NCI-H82 treated with DMSO at 0.1 percent for 48 hours (cell line): ENCODE data around the gene HIF1A.
"Not testable (repeated sequence)": the region's sequence is repeated elsewhere in the genome, so short reads cannot be mapped to it uniquely, and the experiment has no call there.

ENCODE experiments used
- DNase-seq: peaks from one replicate; lab custom pipeline; 2025; ENCODE audit not compliant: unreplicated experiment; lab: John Stamatoyannopoulos, UW

HIF1A gene

GRCh38 chr14:61694830-61695694, at the start of gene HIF1A:
Gene HIF1A (plus strand): TSS chr14:61695513. CDS start chr14:61695805, 292 bp downstream.
- DNase-seq = peak; percentile 81

GRCh38 chr14:61646366-61647116, 48.8 kb upstream of the HIF1A start:
- DNase-seq = no peak

DNA sequence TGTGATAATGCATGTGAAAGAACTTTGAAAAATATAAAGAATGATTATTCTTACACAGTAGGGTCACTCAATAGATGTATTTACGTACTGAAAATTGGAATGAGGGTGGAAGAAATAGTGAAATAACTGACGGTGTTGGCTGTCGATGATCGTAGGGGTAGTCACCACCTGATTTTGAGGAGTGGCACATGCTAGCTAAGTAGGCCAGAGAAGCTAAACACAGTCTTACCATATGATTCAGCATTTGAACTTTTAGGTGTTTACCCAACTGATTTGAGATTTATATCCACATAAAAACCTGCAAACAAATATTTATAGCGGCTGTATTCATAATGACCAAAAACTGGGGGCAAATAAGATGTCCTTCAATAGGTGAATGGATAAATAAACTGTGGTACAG, 47.6 kb upstream of the HIF1A start:
- no peak for DNase-seq

DNA sequence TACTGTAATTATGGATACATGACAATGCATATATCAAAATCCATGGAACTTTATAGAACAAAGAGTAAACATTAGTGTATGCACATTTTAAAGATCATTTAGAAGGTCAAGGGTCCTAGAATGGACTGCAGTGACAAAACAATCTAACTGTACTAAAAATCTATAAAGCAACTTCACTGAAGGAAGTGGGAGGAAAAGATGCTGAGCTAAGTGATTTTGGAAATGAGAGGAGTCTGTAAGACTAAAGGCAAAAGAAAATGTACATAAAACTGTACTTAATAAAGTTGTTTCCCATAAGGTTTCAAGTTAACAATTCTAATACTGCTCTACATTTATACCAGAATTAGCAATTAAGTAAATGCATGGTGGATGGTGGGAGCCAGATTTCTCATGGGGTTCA, 46.9 kb upstream of the HIF1A start:
- DNase-seq = no peak

- no peak for DNase-seq
These were observed 46.0 kb upstream of the HIF1A start for GRCh38 chr14:61649283-61649682.

DNA sequence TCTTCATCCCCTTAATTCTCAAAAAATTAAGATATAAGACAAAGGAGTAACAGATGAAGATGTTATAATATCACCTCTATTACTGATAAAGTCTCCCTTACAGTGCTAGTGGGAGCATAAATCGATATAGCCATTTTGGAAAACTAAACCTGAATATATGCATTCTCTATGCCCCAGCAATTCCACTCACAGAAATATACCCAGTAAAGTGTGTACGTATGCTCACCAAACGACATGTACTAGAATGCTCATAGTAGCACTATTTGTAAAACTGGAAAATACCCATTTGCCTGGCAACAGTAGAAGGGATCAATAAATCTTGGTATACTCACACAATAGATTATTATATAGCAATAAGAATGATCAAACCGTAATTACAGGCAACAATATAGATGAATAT, 44.0 kb upstream of the HIF1A start:
- no peak for DNase-seq

- no peak for DNase-seq
These were observed 42.6 kb upstream of the HIF1A start for GRCh38 chr14:61652526-61653262.

GRCh38 chr14:61653507-61653906, 41.8 kb upstream of the HIF1A start:
- no peak for DNase-seq

- no peak for DNase-seq
These were observed 41.3 kb upstream of the HIF1A start for GRCh38 chr14:61654026-61654425.

- no peak for DNase-seq
These were observed 39.5 kb upstream of the HIF1A start for GRCh38 chr14:61655777-61656176.

GRCh38 chr14:61656341-61656740, 39.0 kb upstream of the HIF1A start:
- no peak for DNase-seq

- not testable (repeated sequence) for DNase-seq
These were observed 37.2 kb upstream of the HIF1A start for GRCh38 chr14:61658111-61658510.

- no peak for DNase-seq
These were observed 35.7 kb upstream of the HIF1A start for GRCh38 chr14:61659582-61659981.

GRCh38 chr14:61661471-61662400, 33.6 kb upstream of the HIF1A start:
- DNase-seq = no peak

DNA sequence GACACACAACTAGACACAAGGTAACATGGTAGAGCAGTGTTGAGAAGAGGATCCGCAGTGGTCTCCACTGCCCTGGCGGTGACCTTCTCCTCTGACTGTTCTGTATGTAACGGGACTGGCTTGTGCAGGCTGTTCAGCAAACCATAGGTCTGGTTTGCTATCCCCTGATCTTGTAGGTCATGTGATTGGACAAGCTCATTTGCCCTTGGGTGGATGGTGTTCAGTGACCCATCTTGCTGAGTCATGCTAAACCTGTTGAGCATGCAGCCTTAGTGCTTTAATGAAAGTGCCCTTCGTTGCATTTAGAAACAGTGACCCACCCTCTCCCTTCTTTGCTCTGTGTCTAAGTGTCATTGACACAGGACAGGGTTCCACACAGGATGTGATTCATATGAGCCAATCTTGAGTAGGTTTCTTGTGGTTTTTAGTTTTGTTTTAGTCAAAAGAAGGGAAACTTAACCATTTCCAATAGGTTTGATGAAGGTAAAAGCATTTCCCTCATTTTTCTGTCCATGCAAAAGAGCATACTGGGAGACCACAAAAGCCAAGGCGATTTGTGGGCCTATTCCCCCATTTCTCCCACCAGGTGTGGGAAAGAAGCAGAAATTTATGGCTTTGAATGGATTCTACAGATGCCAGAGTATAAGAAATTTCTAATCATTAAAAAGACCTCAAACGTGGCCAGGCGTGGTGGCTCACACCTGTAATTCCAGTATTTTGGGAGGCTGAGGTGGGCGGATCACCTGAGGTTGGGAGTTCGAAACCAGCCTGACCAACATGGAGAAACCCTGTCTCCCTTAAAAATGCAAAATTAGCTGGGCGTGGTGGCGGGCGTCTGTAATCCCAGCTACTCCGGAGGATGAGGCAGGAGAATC, 32.6 kb upstream of the HIF1A start:
- DNase-seq = no peak

DNA sequence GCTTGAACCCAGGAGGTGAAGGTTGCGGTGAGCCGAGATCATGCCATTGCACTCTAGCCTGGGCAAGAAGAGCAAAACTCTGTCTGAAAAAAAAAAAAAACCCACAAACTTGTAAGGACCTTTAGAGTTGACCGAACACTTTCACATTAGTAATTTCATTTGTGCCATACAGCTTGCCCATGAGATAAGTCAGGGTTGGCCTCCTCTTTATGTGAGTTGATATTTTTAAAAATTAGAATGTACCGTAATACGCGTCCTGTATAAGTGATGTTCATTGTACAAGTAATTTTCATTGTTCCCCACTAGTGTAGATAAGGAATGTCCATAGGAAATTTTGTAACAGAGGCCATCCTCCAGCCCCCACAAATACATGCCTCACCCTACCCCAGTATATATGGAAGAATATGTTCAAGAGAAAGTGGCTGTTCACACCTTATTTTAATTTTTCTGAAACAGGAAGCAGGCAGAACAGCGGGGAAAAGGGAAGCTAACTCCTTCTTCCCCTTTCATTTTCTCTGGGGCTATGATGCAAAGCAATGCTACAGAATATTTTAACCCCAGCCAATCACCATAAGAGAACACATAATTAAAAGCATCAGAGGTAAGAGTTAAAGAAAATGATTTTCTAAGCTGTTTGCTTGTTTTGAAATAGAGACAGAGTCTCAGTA, 31.9 kb upstream of the HIF1A start:
- DNase-seq = no peak

GRCh38 chr14:61668282-61668681, 27.0 kb upstream of the HIF1A start:
- DNase-seq = no peak

GRCh38 chr14:61670576-61670975, 24.7 kb upstream of the HIF1A start:
- no peak for DNase-seq

GRCh38 chr14:61671082-61671481, 24.2 kb upstream of the HIF1A start:
- no peak for DNase-seq
